Measurements from ENCODE around the gene NXPH1.

- TF ChIP-seq CTCF (conservative IDR thresholded peaks at IDR 0.05; ENCODE audit: low read depth, low read length): no peak
- TF ChIP-seq EZH2 (IDR thresholded peaks at IDR 0.05; ENCODE audit: borderline replicate concordance, low read depth, low read length, poor library complexity, severe bottlenecking): no peak
Observed at GRCh38 chr7:8430643-8431042, 2.8 kb upstream of the NXPH1 start.

Measured in A673 (cell line).